ENCODE measurements around the gene SLX4IP.
A peak's percentile ranks its signal among the peaks of the same experiment; 100 is the strongest.

The SLX4IP gene

DNA sequence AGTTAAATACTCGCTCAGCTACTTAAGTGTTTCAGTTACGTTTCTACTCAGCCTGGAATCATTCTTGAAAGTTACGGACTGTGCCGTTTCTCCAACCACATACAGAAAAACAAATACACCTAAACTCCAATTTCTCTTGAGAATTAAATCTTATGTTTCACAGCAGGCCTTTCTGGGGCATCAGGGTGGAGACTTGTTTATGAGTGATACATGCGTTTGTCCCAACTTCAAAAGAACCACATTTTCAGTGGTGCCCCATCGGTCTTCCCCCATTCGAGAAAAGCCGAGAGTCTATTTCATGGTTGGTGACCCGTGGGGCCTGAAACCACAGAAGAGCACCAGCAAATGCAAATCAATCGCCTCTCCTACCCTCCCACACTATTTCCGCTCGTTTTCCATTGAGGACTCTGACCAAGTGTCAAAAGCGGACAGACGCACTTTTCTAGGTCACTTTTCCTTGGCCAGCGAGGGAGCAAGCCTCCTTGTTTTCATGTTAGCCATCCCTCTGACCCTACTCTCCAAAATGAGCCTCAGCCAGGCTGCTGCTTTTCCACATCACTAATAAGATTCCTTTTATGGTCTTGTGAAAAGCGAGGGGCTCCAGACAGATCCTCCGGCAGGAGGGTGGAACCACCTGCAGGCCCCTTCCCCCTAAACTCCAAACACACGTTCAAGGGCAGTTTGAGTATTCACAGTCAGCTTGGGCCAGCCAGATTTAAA is 235.6 kb downstream of the SLX4IP start:
- no peak for DNase-seq

DNA sequence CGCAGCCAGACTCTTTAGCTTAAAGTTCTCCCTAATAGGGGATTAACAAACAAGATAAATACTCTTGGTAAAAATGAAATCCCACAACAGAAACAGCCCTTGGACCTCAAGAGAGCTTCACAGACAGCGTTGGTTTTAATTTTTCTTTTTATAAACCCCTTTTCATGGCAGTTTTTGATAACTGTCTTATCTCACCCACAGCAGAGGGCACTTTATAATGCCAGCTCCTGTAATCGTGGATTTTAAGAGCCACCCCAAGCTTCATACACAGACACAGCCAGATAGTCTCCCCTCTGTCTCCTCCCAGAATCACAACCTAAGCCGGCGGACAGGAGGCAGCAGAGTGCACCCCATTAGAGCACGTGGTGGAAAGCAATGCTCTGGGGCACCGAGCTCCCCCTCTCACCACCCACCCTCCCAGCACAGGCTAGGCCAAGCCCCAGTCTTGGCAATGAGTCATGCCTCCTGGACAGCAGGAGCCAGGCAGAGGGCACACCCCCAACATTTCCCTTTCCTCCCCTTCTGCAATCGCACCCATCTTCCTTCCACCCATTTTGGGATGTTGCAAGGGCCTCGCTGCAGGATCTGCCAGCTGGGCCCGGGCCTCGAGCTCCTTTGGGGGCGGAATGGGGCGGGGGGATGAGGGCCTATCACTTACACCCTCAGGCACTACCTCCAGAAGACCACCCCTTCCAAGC is 236.3 kb downstream of the SLX4IP start:
- DNase-seq, result peak; percentile 72

DNA sequence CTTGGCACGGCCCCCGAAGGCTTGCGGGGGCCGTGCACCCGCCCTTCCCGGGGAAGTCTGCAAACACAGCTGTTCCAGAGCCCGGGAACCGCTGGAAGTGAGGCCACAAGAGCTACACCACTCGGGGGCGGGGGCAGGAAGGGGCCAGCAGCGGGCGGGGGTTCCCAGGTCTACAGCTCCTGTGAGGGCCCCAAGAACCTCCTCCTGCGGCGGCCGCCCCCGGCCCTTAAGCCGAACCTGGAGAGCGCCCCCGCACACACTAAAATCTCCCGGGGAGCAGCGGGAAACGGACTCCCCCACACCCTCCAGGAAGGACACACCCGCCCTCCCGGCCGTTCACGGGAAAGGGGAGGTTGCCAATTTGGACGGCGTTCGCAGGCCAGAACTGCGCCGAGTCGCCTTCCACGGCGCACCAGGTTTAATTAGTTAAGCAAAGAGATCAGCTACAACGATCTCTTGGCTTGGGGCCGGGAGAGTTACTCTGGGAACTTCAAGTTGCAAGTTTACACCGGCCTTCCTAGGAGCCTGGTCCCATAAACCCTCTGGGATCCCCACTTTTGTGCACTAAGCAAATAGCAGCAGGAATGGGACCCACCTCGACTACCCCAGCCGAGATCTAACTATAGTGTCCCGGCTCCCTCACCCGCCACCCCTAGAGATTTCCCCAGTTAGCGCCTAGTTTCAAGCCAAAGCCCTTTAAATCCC is 237.0 kb downstream of the SLX4IP start:
- DNase-seq, result no peak

DNA sequence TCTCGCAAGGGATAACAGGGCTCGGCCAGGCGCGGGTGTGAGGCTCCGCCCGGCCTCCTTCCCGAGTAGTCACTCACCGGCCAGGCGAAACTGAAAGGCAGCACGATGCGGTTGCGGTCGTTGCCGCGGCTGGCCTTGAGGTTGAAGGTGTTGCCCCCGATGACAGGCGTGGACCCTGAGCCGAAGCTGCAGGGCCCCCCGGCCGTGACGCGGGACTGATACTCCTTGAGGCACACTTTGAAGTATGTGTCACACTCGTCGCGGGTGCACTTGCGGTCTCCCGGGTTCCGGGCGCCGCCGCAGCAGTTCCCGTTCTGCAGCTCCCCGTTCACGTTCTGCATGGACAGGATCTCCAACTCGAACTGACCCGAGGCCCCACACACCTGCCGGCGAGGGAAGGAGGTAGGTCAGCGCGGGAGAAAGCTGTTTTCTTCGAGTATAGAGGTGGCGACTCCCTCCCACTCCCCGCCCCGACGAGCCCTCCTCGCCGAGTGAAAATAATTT is 237.6 kb downstream of the SLX4IP start:
- peak; percentile 49 for DNase-seq

GRCh38 chr20:10673176-10673841 is 238.2 kb downstream of the SLX4IP start:
- no peak for DNase-seq

GRCh38 chr20:10673842-10674683 is 239.0 kb downstream of the SLX4IP start, which contains the start of gene JAG1:
TSS of gene JAG1 (minus strand) at chr20:10673999. CDS start at chr20:10673530, 469 bp downstream.
- peak; percentile 73 for DNase-seq

DNA sequence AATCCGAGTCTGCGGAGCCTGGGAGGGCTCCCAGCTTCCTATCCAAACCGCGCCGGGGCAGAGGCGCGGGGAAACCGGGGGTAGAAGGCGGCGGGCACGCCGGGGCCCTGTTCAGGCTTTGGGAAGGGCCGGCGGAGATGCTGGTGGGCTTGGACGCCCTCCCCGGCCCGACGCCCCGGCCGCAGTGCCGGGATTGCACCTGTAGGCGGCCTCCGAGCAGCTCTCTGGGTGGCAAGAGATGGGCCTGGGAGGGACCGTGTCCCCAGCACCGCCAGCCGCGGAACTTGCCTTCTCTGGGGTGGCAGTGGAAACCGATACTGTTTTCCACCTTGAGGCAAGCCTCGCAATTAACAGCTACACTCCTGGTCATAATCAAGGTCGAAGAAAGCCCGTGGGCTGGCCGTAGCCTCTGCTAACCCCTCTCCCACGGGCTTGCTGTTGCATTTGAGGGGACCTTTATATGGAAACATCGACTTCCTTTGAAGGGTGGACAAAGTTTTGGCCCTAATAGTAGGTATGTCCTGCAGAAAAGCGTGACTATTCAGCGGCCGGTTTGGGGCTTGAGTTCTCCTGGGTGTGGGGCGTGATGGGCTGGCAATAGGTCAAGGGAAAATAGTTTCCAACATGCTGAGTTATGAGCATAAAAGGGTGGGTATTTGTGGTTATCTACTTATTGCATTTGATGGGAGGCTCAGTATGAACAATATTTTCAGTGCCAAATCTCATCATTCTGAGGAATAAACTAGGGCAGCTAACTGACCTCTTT is 239.8 kb downstream of the SLX4IP start:
- peak; percentile 42 for DNase-seq

DNA sequence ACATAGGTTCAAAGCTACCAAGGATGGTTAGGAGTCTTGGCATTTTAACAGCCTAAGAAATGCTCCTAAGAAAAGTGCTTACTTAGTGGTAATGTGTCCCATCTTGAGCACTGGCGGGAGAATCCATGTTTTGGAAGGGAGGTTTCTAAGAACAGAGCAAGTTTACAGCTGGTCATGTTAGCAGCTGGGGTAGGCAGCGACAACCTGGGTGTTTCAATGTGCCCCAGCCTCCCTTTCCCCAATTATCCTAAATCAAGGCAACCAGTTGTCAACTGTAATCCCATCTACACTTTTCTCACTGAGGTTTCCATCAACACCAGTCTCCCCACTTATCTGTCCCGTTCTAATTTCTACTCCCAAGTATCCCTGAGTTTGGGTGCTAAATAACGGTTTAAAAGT is 240.3 kb downstream of the SLX4IP start:
- no peak for DNase-seq

- DNase-seq, result no peak
Measured at GRCh38 chr20:10676518-10676917, 241.4 kb downstream of the SLX4IP start.

Measured in CD4-positive, alpha-beta T cell treated with Interferon gamma for 1 hour (primary cell).